SH-SY5Y (cell line): ENCODE measurements around the gene ATG9B.

Experiments
- GATA2 ChIP-seq: IDR thresholded peaks from 2 replicates; pipeline ENCODE4 v1.6.1; 2011; ENCODE audit warnings: mild to moderate bottlenecking, low read depth, low read length
- GATA3 ChIP-seq: IDR thresholded peaks from 2 replicates; pipeline ENCODE4 v1.6.1; 2011; ENCODE audit warnings: low read depth, mild to moderate bottlenecking, low read length, moderate library complexity

DNA sequence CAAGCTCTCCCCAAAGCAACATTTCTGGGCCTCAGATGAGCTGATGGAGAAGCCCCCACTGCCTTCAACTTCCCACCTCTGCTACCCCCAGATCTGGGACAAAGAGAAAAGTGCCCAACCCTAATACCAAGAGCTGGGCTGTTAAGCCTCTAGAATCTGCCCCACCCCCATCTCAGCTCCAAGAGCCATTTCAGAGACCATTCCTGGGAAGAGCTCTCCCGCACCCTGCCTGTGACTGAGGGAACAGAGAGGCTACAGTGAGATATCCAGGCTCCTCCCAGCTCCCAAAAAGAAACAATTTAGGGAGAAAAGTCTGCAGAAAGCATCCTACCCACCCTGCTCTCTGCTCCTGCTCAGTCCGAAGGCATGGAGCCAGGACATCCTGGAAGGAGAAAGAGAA, 43.6 kb downstream of the ATG9B start:
- TF ChIP-seq GATA2 (no peak), GATA3 (no peak)
